Muscle of leg (tissue), 11 donors: Measurements from ENCODE around the gene SDR9C7. TPM values are rescaled to one million over a fixed set of nuclear protein-coding genes. Genes with fewer than 3 reads are reported as not detected.
"Not testable (repeated sequence)": the region's sequence is repeated elsewhere in the genome, so short reads cannot be mapped to it uniquely, and the experiment has no call there.

Experiments
- DNase-seq: peaks from one replicate; pipeline ENCODE4 v3.0.0; 2013
- H3K27ac ChIP-seq: one replicate; pipeline ENCODE4 v1.5.1; 2013; ENCODE audit warnings: mild to moderate bottlenecking, low read length, control low read depth
- H3K27me3 ChIP-seq: one replicate; pipeline ENCODE4 v1.6.1; 2013; ENCODE audit warnings: low read length; ENCODE audit not compliant: control insufficient read depth, insufficient read depth
- H3K36me3 ChIP-seq: one replicate; pipeline ENCODE4 v1.6.1; 2013; ENCODE audit warnings: low read length; ENCODE audit not compliant: control insufficient read depth, insufficient read depth
- H3K4me1 ChIP-seq: one replicate; pipeline ENCODE4 v1.6.1; 2013; ENCODE audit warnings: low read length; ENCODE audit not compliant: control insufficient read depth, insufficient read depth
- H3K4me3 ChIP-seq: one replicate; pipeline ENCODE4 v1.5.1; 2013; ENCODE audit warnings: low read length, control low read depth
- H3K9me3 ChIP-seq: replicated peaks from 2 replicates; pipeline ENCODE4 v1.6.1; 2013; ENCODE audit warnings: low read depth, low read length; ENCODE audit not compliant: control insufficient read depth
- WGBS: methylation state at CpG from one replicate; pipeline ENCODE4 v1.1.5; 2013; ENCODE audit warnings: missing lambda C conversion rate; ENCODE audit not compliant: insufficient coverage; 5-methylcytosine and 5-hydroxymethylcytosine counted together
- polyA plus RNA-seq, 8 donors: library from polyadenylated mRNA; unstranded; fragments of 120-200 nt; gene quantifications; one replicate each; pipeline versions ENCODE4 v1.2.1 to v1.2.3, GENCODE V29; 2013; ENCODE audit warnings: inconsistent platforms in 1 of 8, low replicate concordance in 1 of 8; ENCODE audit not compliant: insufficient read length in 8 of 8, insufficient read depth in 1 of 8
- total RNA-seq: library from RNA; stranded (reverse); fragments of 120-200 nt; gene quantifications from one replicate; pipeline ENCODE4 v1.2.4, GENCODE V29; 2013

The SDR9C7 gene
- total and polyA plus RNA-seq, 9 donors, result 0.17 to 0.59 (median 0.23) TPM

GRCh38 chr12:56940942-56941298 lies 6.7 kb upstream of the SDR9C7 start:
- not testable (repeated sequence) for H3K4me1 ChIP-seq, H3K4me3 ChIP-seq, H3K36me3 ChIP-seq, H3K27me3 ChIP-seq, DNase-seq, H3K9me3 ChIP-seq, H3K27ac ChIP-seq
- no CpG with 5 or more reads among the region's 4 CpGs for WGBS

- no peaks in the 10 kb centered on the region for H3K9me3 ChIP-seq
- no peaks in the 10 kb centered on the region for H3K36me3 ChIP-seq
- H3K27ac ChIP-seq, result no peak overlapping the region
- DNase-seq, result no peak
- no peak overlapping the region for H3K4me3 ChIP-seq
- 89% methylated on average over 1 of the region's 2 CpGs for WGBS
- H3K27me3 ChIP-seq, result no peaks in the 10 kb centered on the region
- H3K4me1 ChIP-seq, result peaks cover 6% of the 10 kb centered on the region
Observed at GRCh38 chr12:56935752-56936151, 1.5 kb upstream of the SDR9C7 start.

GRCh38 chr12:56935157-56935556 lies 949 bp upstream of the SDR9C7 start:
- H3K27ac ChIP-seq, result no peak overlapping the region
- DNase-seq, result no peak
- H3K4me3 ChIP-seq, result no peak overlapping the region
- H3K4me1 ChIP-seq, result peaks cover 6% of the 10 kb centered on the region
- H3K36me3 ChIP-seq, result no peaks in the 10 kb centered on the region
- no peaks in the 10 kb centered on the region for H3K27me3 ChIP-seq
- no peaks in the 10 kb centered on the region for H3K9me3 ChIP-seq
- 56% methylated on average over 2 of the region's 2 CpGs for WGBS

- no peaks in the 10 kb centered on the region for H3K36me3 ChIP-seq
- H3K27ac ChIP-seq, result no peak overlapping the region
- no peaks in the 10 kb centered on the region for H3K9me3 ChIP-seq
- H3K4me1 ChIP-seq, result peaks cover 6% of the 10 kb centered on the region
- DNase-seq, result peak; percentile 10
- no peak overlapping the region for H3K4me3 ChIP-seq
- no CpG with 5 or more reads among the region's 1 CpG for WGBS
- H3K27me3 ChIP-seq, result no peaks in the 10 kb centered on the region
Observed at GRCh38 chr12:56932867-56933266, 1.3 kb downstream of the SDR9C7 start.

GRCh38 chr12:56932146-56932545 lies 2.1 kb downstream of the SDR9C7 start:
- no peak overlapping the region for H3K4me3 ChIP-seq
- peaks cover 6% of the 10 kb centered on the region for H3K4me1 ChIP-seq
- no peaks in the 10 kb centered on the region for H3K27me3 ChIP-seq
- H3K27ac ChIP-seq, result no peak overlapping the region
- DNase-seq, result no peak
- H3K36me3 ChIP-seq, result no peaks in the 10 kb centered on the region
- no peaks in the 10 kb centered on the region for H3K9me3 ChIP-seq
- 48% methylated on average over 3 of the region's 5 CpGs for WGBS

GRCh38 chr12:56931474-56931978 lies 2.7 kb downstream of the SDR9C7 start:
- Histone ChIP-seq H3K36me3 (no peaks in the 10 kb centered on the region), H3K4me3 (no peak overlapping the region), H3K4me1 (peaks cover 6% of the 10 kb centered on the region), H3K27me3 (no peaks in the 10 kb centered on the region), H3K27ac (no peak overlapping the region), H3K9me3 (no peaks in the 10 kb centered on the region)
- DNase-seq, result peak; percentile 89
- WGBS, result 21% methylated on average over 2 of the region's 2 CpGs

GRCh38 chr12:56930241-56930640 lies 4.0 kb downstream of the SDR9C7 start:
- H3K4me1 ChIP-seq, result peaks cover 6% of the 10 kb centered on the region
- H3K9me3 ChIP-seq, result no peaks in the 10 kb centered on the region
- no peak overlapping the region for H3K4me3 ChIP-seq
- 86% methylated on average over 7 of the region's 8 CpGs for WGBS
- no peaks in the 10 kb centered on the region for H3K27me3 ChIP-seq
- H3K27ac ChIP-seq, result no peak overlapping the region
- no peak for DNase-seq
- H3K36me3 ChIP-seq, result no peaks in the 10 kb centered on the region

GRCh38 chr12:56929780-56930179 lies 4.4 kb downstream of the SDR9C7 start:
- no peaks in the 10 kb centered on the region for H3K9me3 ChIP-seq
- no peak overlapping the region for H3K27ac ChIP-seq
- no peak overlapping the region for H3K4me3 ChIP-seq
- no peaks in the 10 kb centered on the region for H3K27me3 ChIP-seq
- H3K4me1 ChIP-seq, result peaks cover 6% of the 10 kb centered on the region
- WGBS, result 83% methylated on average over 4 of the region's 4 CpGs
- no peaks in the 10 kb centered on the region for H3K36me3 ChIP-seq
- DNase-seq, result no peak

- no peak overlapping the region for H3K27ac ChIP-seq
Observed at GRCh38 chr12:56928262-56928661, 5.9 kb downstream of the SDR9C7 start.

GRCh38 chr12:56927281-56927680 lies 6.9 kb downstream of the SDR9C7 start:
- no CpG with 5 or more reads among the region's 4 CpGs for WGBS
- no peaks in the 10 kb centered on the region for H3K9me3 ChIP-seq
- DNase-seq, result no peak
- peaks cover 6% of the 10 kb centered on the region for H3K4me1 ChIP-seq
- no peak overlapping the region for H3K4me3 ChIP-seq
- no peaks in the 10 kb centered on the region for H3K36me3 ChIP-seq
- no peaks in the 10 kb centered on the region for H3K27me3 ChIP-seq
- no peak overlapping the region for H3K27ac ChIP-seq

More at GRCh38 chr12:56928262-56928661, 5.9 kb downstream of the SDR9C7 start:
- 29% methylated on average over 1 of the region's 3 CpGs for WGBS
- no peak for DNase-seq
- peaks cover 6% of the 10 kb centered on the region for H3K4me1 ChIP-seq
- no peaks in the 10 kb centered on the region for H3K36me3 ChIP-seq
- no peaks in the 10 kb centered on the region for H3K9me3 ChIP-seq
- no peak overlapping the region for H3K4me3 ChIP-seq
- H3K27me3 ChIP-seq, result no peaks in the 10 kb centered on the region

- peak; percentile 27 for DNase-seq
- H3K36me3 ChIP-seq, result no peaks in the 10 kb centered on the region
- H3K4me1 ChIP-seq, result no peaks in the 10 kb centered on the region
- no peaks in the 10 kb centered on the region for H3K27me3 ChIP-seq
- WGBS, result no CpG with 5 or more reads among the region's 1 CpG
- H3K27ac ChIP-seq, result no peak overlapping the region
- H3K4me3 ChIP-seq, result no peak overlapping the region
- no peaks in the 10 kb centered on the region for H3K9me3 ChIP-seq
Observed at GRCh38 chr12:56922031-56922430, 12.2 kb downstream of the SDR9C7 start.
